Endothelial cell of umbilical vein (primary cell): ENCODE measurements around the gene ZNF407.

Experiments
- CTCF ChIP-seq, 2 donors: IDR thresholded peaks; 1 replicate in 1 of 2; 2 replicates in 1 of 2; pipeline ENCODE4 v1.5.1; 2011; ENCODE audit warnings: low read length in 2 of 2, mild to moderate bottlenecking in 2 of 2, moderate library complexity in 2 of 2, control low read depth in 1 of 2, inconsistent platforms in 1 of 2, low read depth in 1 of 2; ENCODE audit not compliant: insufficient read depth in 1 of 2; ENCODE audit errors: extremely low read depth in 1 of 2
- EZH2 ChIP-seq: IDR thresholded peaks from 2 replicates; pipeline ENCODE4 v1.6.1; 2012; ENCODE audit warnings: borderline replicate concordance, low read depth, mild to moderate bottlenecking, moderate library complexity, low read length, inconsistent platforms; ENCODE audit not compliant: severe bottlenecking
- MAX ChIP-seq: IDR thresholded peaks from 2 replicates; pipeline ENCODE4 v1.6.1; 2011; ENCODE audit not compliant: insufficient read depth, insufficient read length
- POLR2A ChIP-seq: IDR thresholded peaks from 2 replicates; pipeline ENCODE4 v1.6.1; 2012; ENCODE audit warnings: low read depth, mild to moderate bottlenecking, control low read depth, low read length

GRCh38 chr18:74930616-74931015 lies 332.9 kb downstream of the ZNF407 start:
- TF ChIP-seq CTCF (IDR thresholded peaks at IDR 0.05; ENCODE audit: extremely low read depth in 1 of 2, insufficient read depth in 1 of 2, low read depth in 1 of 2, low read length in 2 of 2) (no peak), EZH2 (no peak), POLR2A (no peak), MAX (no peak)
